ENCODE results near the gene TNFAIP8L2. TPM values are rescaled to one million over a fixed set of nuclear protein-coding genes. Genes with fewer than 3 reads are reported as not detected.

TNFAIP8L2 gene
- total RNA-seq = not detected in 2 replicates

GRCh38 chr1:151156515-151156819 lies at the start of gene TNFAIP8L2:
Gene TNFAIP8L2, plus strand, starts transcription at chr1:151156649. Its CDS starts 2,049 bp downstream, at chr1:151158698.

GRCh38 chr1:151146412-151147131 lies 9.9 kb upstream of the TNFAIP8L2 start, which contains the start of gene SEMA6C:
Gene SEMA6C, minus strand, starts transcription at chr1:151146631. Its CDS starts 4,010 bp downstream, at chr1:151142621.

GRCh38 chr1:151165738-151166504 lies 9.5 kb downstream of the TNFAIP8L2 start, which contains the start of the genes LYSMD1 and SCNM1:
Gene LYSMD1, minus strand, starts transcription at chr1:151165902. Its CDS starts 644 bp downstream, at chr1:151165258.
Gene SCNM1, plus strand, starts transcription at chr1:151166144. Its CDS starts 9 bp downstream, at chr1:151166153.

GRCh38 chr1:151175863-151176262 lies 19.4 kb downstream of the TNFAIP8L2 start, which contains the start of gene TMOD4:
Gene TMOD4, minus strand, starts transcription at chr1:151175981. Its CDS starts 1,106 bp downstream, at chr1:151174875.

GRCh38 chr1:151189637-151190445 lies 33.4 kb downstream of the TNFAIP8L2 start, which contains the start of gene VPS72:
Gene VPS72, minus strand, starts transcription at chr1:151190197. Its CDS starts 76 bp downstream, at chr1:151190121.

GRCh38 chr1:151198254-151199127 lies 42.0 kb downstream of the TNFAIP8L2 start, which contains the start of gene PIP5K1A:
Gene PIP5K1A, plus strand, starts transcription at chr1:151198552. Its CDS starts 445 bp downstream, at chr1:151198997.

Other genes with a start within 250 kb of the TNFAIP8L2 start
- gene SETDB1, start 230.3 kb upstream of the TNFAIP8L2 start, total RNA-seq = 44.4 and 45.6 TPM in 2 replicates
- 129 and 138 TPM in 2 replicates for gene CERS2, start 181.8 kb upstream of the TNFAIP8L2 start, total RNA-seq
- not detected in 2 replicates for gene ANXA9, start 174.4 kb upstream of the TNFAIP8L2 start, total RNA-seq
- 13.6 and 15.4 TPM in 2 replicates for gene MINDY1, start 149.7 kb upstream of the TNFAIP8L2 start, total RNA-seq
- gene PRUNE1, start 148.2 kb upstream of the TNFAIP8L2 start, total RNA-seq = 6.4 and 8.8 TPM in 2 replicates
- not detected in 2 replicates for gene BNIPL, start 120.1 kb upstream of the TNFAIP8L2 start, total RNA-seq
- gene C1orf56, start 108.9 kb upstream of the TNFAIP8L2 start, total RNA-seq = 2.5 and 2.6 TPM in 2 replicates
- 73.2 and 88.8 TPM in 2 replicates for gene CDC42SE1, start 97.0 kb upstream of the TNFAIP8L2 start, total RNA-seq
- 9.8 and 12.4 TPM in 2 replicates for gene MLLT11, start 96.3 kb upstream of the TNFAIP8L2 start, total RNA-seq
- 4.6 and 6.8 TPM in 2 replicates for gene GABPB2, start 85.9 kb upstream of the TNFAIP8L2 start, total RNA-seq
- 15.6 and 17.6 TPM in 2 replicates for gene SEMA6C, start 10.0 kb upstream of the TNFAIP8L2 start, total RNA-seq
- 5.2 TPM in 2 replicates for gene LYSMD1, start 9.3 kb downstream of the TNFAIP8L2 start, total RNA-seq
- gene SCNM1, start 9.5 kb downstream of the TNFAIP8L2 start, total RNA-seq = 30.4 and 33.4 TPM in 2 replicates
- gene TMOD4, start 19.3 kb downstream of the TNFAIP8L2 start, total RNA-seq = not detected in 2 replicates
- gene VPS72, start 33.5 kb downstream of the TNFAIP8L2 start, total RNA-seq = 58.5 and 60.7 TPM in 2 replicates
- 57.8 and 58.0 TPM in 2 replicates for gene PIP5K1A, start 41.9 kb downstream of the TNFAIP8L2 start, total RNA-seq
- 132 and 160 TPM in 2 replicates for gene PSMD4, start 98.1 kb downstream of the TNFAIP8L2 start, total RNA-seq
- 16.4 and 22.9 TPM in 2 replicates for gene ZNF687, start 125.7 kb downstream of the TNFAIP8L2 start, total RNA-seq
- 41.3 and 47.4 TPM in 2 replicates for gene PI4KB, start 170.8 kb downstream of the TNFAIP8L2 start, total RNA-seq
- 51.3 and 54.9 TPM in 2 replicates for gene RFX5, start 190.6 kb downstream of the TNFAIP8L2 start, total RNA-seq
- gene SELENBP1, start 216.1 kb downstream of the TNFAIP8L2 start, total RNA-seq = 3.3 and 4.2 TPM in 2 replicates
- 381 and 398 TPM in 2 replicates for gene PSMB4, start 242.9 kb downstream of the TNFAIP8L2 start, total RNA-seq

All from vein endothelial cell (primary cell).